ENCODE measurements around the gene CACNA1D. TPM values are rescaled to one million over a fixed set of nuclear protein-coding genes. Genes with fewer than 3 reads are reported as not detected.

The CACNA1D gene
- total RNA-seq, 2 donors from 2014 or later, result 9.9 to 20.4 TPM

DNA sequence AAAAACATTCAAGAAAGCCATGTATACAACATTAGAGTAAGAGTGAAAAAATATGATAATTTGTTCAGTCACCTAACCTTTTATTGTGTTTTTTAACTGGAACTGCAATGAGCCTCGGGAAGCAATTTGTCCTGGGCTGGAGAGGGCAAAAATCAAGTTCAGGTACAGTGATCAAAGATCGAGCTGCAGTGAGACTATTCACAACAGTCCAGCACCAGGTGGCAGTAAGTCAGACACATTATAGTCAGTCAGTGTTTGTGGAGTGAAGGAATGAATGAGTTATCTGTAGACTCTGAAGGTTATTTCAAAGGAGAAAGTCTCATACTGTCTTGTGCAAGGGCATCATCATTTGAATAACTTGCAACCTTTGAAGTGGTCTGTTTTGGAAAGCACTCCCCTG lies 235.2 kb downstream of the CACNA1D start:
- WGBS, 2 donors, result 20 to 25% methylated on average over 2 of the region's 2 CpGs
- intact Hi-C loops (cut with DNase I), result no loop called here
- H3K27ac ChIP-seq, result no peak overlapping the region
- no peaks in the 10 kb centered on the region for H3K4me1 ChIP-seq
- DNase-seq, result no peak
- TF ChIP-seq POLR2A (IDR thresholded peaks at IDR 0.05), result no peak
- TF ChIP-seq, protein P1, sequence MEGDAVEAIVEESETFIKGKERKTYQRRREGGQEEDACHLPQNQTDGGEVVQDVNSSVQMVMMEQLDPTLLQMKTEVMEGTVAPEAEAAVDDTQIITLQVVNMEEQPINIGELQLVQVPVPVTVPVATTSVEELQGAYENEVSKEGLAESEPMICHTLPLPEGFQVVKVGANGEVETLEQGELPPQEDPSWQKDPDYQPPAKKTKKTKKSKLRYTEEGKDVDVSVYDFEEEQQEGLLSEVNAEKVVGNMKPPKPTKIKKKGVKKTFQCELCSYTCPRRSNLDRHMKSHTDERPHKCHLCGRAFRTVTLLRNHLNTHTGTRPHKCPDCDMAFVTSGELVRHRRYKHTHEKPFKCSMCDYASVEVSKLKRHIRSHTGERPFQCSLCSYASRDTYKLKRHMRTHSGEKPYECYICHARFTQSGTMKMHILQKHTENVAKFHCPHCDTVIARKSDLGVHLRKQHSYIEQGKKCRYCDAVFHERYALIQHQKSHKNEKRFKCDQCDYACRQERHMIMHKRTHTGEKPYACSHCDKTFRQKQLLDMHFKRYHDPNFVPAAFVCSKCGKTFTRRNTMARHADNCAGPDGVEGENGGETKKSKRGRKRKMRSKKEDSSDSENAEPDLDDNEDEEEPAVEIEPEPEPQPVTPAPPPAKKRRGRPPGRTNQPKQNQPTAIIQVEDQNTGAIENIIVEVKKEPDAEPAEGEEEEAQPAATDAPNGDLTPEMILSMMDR (IDR thresholded peaks at IDR 0.05), result peak in 2 of 7 experiments; percentile 20 to 38
- H3K36me3 ChIP-seq (replicated peaks in 1 of 2; ENCODE audit: insufficient read depth in 1 of 2, low read depth in 2 of 2), result no peaks in the 10 kb centered on the region
- H3K4me3 ChIP-seq, result no peak overlapping the region
- H3K9me3 ChIP-seq, result no peaks in the 10 kb centered on the region
- no peak for ATAC-seq
- H3K27me3 ChIP-seq, result no peaks in the 10 kb centered on the region

DNA sequence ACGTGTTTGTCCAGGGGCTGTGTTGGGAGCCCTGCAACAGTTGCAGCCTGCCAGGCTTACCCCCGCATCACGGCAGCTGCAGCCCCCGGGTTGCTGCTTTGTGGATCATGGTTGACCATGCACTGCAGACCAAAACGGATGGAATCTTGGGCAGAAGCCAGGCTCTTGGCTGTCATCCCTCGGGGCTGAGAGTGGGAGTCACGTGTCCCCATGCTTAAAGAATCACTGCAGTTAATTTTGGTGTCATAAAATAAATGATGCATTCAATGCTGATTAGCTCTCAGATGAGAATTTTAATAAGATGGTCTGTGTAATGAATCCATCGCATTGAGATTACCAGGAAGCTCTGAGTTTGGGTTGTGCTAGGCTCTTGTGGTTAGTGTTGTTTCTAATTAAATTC lies 236.2 kb downstream of the CACNA1D start:
- no peaks in the 10 kb centered on the region for H3K4me1 ChIP-seq
- no peak for DNase-seq
- no peaks in the 10 kb centered on the region for H3K9me3 ChIP-seq
- intact Hi-C loops (cut with DNase I), result no loop called here
- 57 to 62% methylated on average over 8 of the region's 8 CpGs for WGBS, 2 donors
- no peaks in the 10 kb centered on the region for H3K36me3 ChIP-seq (replicated peaks in 1 of 2; ENCODE audit: insufficient read depth in 1 of 2, low read depth in 2 of 2)
- ATAC-seq, result no peak
- H3K27me3 ChIP-seq, result no peaks in the 10 kb centered on the region
- H3K27ac ChIP-seq, result no peak overlapping the region
- H3K4me3 ChIP-seq, result no peak overlapping the region
- TF ChIP-seq, protein P1 (IDR thresholded peaks at IDR 0.05), result no peak
- no peak for TF ChIP-seq POLR2A (IDR thresholded peaks at IDR 0.05)

DNA sequence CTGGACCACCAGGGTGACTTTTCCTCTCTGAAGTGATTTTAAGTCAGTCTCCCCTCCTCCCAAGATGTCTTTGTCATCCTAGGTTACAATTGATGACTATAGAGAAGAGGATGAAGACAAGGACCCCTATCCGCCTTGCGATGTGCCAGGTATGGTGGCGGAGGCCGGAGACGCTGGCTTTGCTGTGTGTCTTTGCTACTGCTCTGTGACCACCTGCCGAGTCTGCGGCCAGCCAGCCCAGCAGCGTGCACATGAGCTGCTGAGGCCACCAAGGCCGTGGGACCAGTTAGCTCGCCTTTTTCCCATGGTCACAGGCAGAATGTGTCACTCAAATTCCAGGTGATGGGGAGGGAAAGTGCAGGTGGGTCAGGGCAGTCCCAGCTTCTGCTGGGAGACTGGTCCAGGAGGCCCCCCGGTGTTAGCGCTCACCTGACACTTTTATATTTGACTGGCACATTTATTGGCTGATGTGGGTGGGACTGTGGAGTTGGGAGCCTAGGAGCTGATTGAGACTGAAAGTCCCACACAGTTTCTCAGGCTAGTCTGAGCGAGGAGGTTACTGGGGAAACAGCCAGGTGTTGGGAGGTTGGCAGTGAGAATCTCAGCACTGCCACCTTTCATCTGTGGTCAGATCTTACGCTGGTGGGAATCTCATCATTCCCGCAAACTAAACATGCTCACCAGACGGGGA lies 237.7 kb downstream of the CACNA1D start:
- no peaks in the 10 kb centered on the region for H3K9me3 ChIP-seq
- ATAC-seq (no peak), DNase-seq (no peak)
- H3K4me1 ChIP-seq, result no peaks in the 10 kb centered on the region
- intact Hi-C loops (cut with DNase I), result no loop called here
- no peak overlapping the region for H3K27ac ChIP-seq
- no peaks in the 10 kb centered on the region for H3K27me3 ChIP-seq
- H3K36me3 ChIP-seq (replicated peaks in 1 of 2; ENCODE audit: insufficient read depth in 1 of 2, low read depth in 2 of 2), result no peaks in the 10 kb centered on the region
- H3K4me3 ChIP-seq, result no peak overlapping the region
- WGBS, 2 donors, result 69 to 78% methylated on average over 12 to 16 of the region's 16 CpGs
- TF ChIP-seq, protein P1 (IDR thresholded peaks at IDR 0.05), result no peak
- no peak for TF ChIP-seq POLR2A (IDR thresholded peaks at IDR 0.05)

DNA sequence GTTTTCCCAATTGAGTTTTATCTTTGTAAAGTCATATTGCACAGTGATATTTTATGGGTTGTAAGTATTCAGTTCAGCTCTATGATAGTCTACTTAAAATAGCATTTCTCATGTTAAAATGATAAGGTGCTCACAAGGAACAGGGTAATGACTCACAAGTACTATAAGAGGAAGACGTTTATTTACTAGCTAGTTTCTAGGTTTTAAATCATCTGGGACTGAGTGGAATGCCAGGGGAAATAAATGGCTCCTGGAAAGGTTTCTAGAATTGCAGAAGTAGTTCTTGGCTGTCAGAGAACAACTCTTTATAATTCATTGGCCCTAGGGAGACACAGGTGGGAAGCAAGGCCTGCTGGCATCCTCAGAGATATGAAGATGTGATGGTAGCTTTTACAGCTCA lies 239.0 kb downstream of the CACNA1D start:
- no peaks in the 10 kb centered on the region for H3K9me3 ChIP-seq
- H3K4me1 ChIP-seq, result no peaks in the 10 kb centered on the region
- DNase-seq (no peak), ATAC-seq (no peak)
- 48 to 49% methylated on average over 1 of the region's 1 CpG for WGBS, 2 donors
- H3K27ac ChIP-seq, result no peak overlapping the region
- intact Hi-C loops (cut with DNase I), result no loop called here
- no peaks in the 10 kb centered on the region for H3K27me3 ChIP-seq
- TF ChIP-seq, protein P1 (IDR thresholded peaks at IDR 0.05), result no peak
- no peak for TF ChIP-seq POLR2A (IDR thresholded peaks at IDR 0.05)
- H3K4me3 ChIP-seq, result no peak overlapping the region
- H3K36me3 ChIP-seq (replicated peaks in 1 of 2; ENCODE audit: insufficient read depth in 1 of 2, low read depth in 2 of 2), result no peaks in the 10 kb centered on the region

DNA sequence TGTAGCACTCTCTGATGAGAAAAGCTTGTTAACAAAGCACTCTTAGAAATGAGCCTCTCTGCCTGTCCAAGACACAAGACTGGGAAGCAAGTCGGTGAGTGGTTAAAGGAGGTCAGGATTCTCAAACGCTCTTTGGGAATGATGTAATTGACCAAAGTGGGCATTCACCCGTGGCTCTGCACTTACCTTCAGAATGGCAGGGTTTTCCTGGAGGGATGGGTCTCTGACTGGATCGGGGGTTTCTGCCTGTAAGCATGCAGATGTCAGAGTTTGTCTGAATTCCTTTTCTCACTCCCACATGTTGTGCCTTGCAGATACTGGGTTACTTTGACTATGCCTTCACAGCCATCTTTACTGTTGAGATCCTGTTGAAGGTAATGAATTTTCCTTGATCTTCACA lies 245.6 kb downstream of the CACNA1D start:
- TF ChIP-seq POLR2A (IDR thresholded peaks at IDR 0.05), result no peak
- no peaks in the 10 kb centered on the region for H3K36me3 ChIP-seq (replicated peaks in 1 of 2; ENCODE audit: insufficient read depth in 1 of 2, low read depth in 2 of 2)
- no peaks in the 10 kb centered on the region for H3K27me3 ChIP-seq
- peaks cover 6% of the 10 kb centered on the region for H3K4me1 ChIP-seq
- intact Hi-C loops (cut with DNase I), result no loop called here
- H3K4me3 ChIP-seq, result no peak overlapping the region
- WGBS, 2 donors, result 78 to 82% methylated on average over 4 of the region's 4 CpGs
- H3K27ac ChIP-seq, result no peak overlapping the region
- H3K9me3 ChIP-seq, result no peaks in the 10 kb centered on the region
- ATAC-seq, result no peak
- DNase-seq, result no peak

Measured in body of pancreas (tissue), 4 donors.